K562 (cell line): Measurements from ENCODE around the gene ERCC3. TPM values are rescaled to one million over a fixed set of nuclear protein-coding genes. Genes with fewer than 3 reads are reported as not detected.
A peak's percentile ranks its signal among the peaks of the same experiment; 100 is the strongest.

ENCODE experiments used
- ATAC-seq: fragments of 200-7000 bp; cut with Tn5 transposase; 3 replicates; pipeline ENCODE4 v1.9.1; 2020; ENCODE audit warnings: moderate library complexity
- BruUV-seq: library from RNA; stranded (reverse); fragments of 400-500 nt; replicated peaks from 2 replicates; lab custom pipeline; 2021; lab: Mats Ljungman, UMichigan
- CTCF ChIA-PET: fragments of 300-600 bp; formaldehyde crosslinking; extraction: SDS; loops from one replicate; lab custom pipeline; 2021; ENCODE audit warnings: low intra/inter-chr PET ratio; lab: Yijun Ruan, JAX
- POLR2A ChIA-PET: fragments of 300-600, 350-650 bp; sonication (Branson Sonifier 250); formaldehyde crosslinking; extraction: SDS; loops from one replicate; lab custom pipeline; 2021; ENCODE audit warnings: antibody characterized with exemption, inconsistent platforms; lab: Yijun Ruan, JAX
- DNase-seq, 4 experiments: peaks; one replicate each; pipeline versions ENCODE4 v3.0.0 to v3.0.0-alpha.2; 2011 to 2018; ENCODE audit warnings: low spot score in 3 of 4, mixed read lengths in 3 of 4; ENCODE audit errors: extremely low read depth in 1 of 4
- FAIRE-seq: peaks from 2 replicates; lab custom pipeline; 2011; peaks lifted over from hg19 to GRCh38; lab: Jason Lieb, UNC
- H2AFZ ChIP-seq: 2 replicates; pipeline ENCODE4 v1.6.0; 2011; ENCODE audit warnings: low read depth, low read length, control low read depth, inconsistent platforms
- H3K27ac ChIP-seq: fragments of 200-600 bp; 3 replicates; pipeline ENCODE4 v1.8.0; 2011; ENCODE audit warnings: low read depth, mild to moderate bottlenecking, control low read depth, inconsistent platforms, low read length, moderate library complexity, mixed read lengths; ENCODE audit errors: extremely low read depth
- H3K27me3 ChIP-seq, 2 experiments: fragments of 300-600 bp in 1 of 2; 2 replicates in 1 of 2; 3 replicates in 1 of 2; pipeline versions ENCODE4 v1.6.0 to v1.8.0; 2011; ENCODE audit warnings: inconsistent platforms in 2 of 2, low read length in 2 of 2, mild to moderate bottlenecking in 1 of 2, mixed read lengths in 1 of 2, moderate library complexity in 1 of 2; ENCODE audit not compliant: control insufficient read depth in 2 of 2, insufficient read depth in 2 of 2
- H3K36me3 ChIP-seq: fragments of 300-600 bp; 3 replicates; pipeline ENCODE4 v1.8.0; 2011; ENCODE audit warnings: mild to moderate bottlenecking, low read length, inconsistent platforms; ENCODE audit not compliant: control insufficient read depth, insufficient read depth
- H3K4me1 ChIP-seq, 2 experiments: fragments of 200-600 bp in 1 of 2; replicated peaks in 1 of 2; 2 replicates in 1 of 2; 3 replicates in 1 of 2; pipeline versions ENCODE4 v1.5.1 to v1.8.0; 2011; ENCODE audit warnings: inconsistent platforms in 2 of 2, low read length in 2 of 2, mild to moderate bottlenecking in 1 of 2, mixed read lengths in 1 of 2, moderate library complexity in 1 of 2; ENCODE audit not compliant: control insufficient read depth in 2 of 2, insufficient read depth in 2 of 2
- H3K4me2 ChIP-seq: 2 replicates; pipeline ENCODE4 v1.6.1; 2011; ENCODE audit warnings: low read length, control low read depth, inconsistent platforms, mixed read lengths; ENCODE audit not compliant: insufficient read depth
- H3K4me3 ChIP-seq: fragments of 200-600 bp; sonication (generic), shearing (Covaris generic); 2 replicates; pipeline ENCODE4 v1.5.1; 2016; ENCODE audit warnings: control low read depth, inconsistent platforms
- H3K79me2 ChIP-seq: fragments of 200-600 bp; 3 replicates; pipeline ENCODE4 v1.8.0; 2011; ENCODE audit warnings: low read length, inconsistent platforms; ENCODE audit not compliant: control insufficient read depth, insufficient read depth
- H3K9ac ChIP-seq, 2 experiments: 2 replicates each; pipeline versions ENCODE4 v1.6.0 to v1.6.1; 2011; ENCODE audit warnings: low read depth in 2 of 2, low read length in 2 of 2, control low read depth in 1 of 2, inconsistent platforms in 1 of 2, mild to moderate bottlenecking in 1 of 2, mixed read lengths in 1 of 2; ENCODE audit not compliant: insufficient read depth in 1 of 2
- H3K9me1 ChIP-seq: one replicate; pipeline ENCODE4 v1.6.0; 2011; ENCODE audit warnings: inconsistent platforms, mild to moderate bottlenecking, low read length, moderate library complexity; ENCODE audit not compliant: control insufficient read depth, insufficient read depth
- H3K9me3 ChIP-seq: replicated peaks from 2 replicates; pipeline ENCODE4 v1.5.1; 2011; ENCODE audit warnings: low read depth, low read length, inconsistent platforms; ENCODE audit not compliant: control insufficient read depth, insufficient read depth
- H4K20me1 ChIP-seq: replicated peaks from 2 replicates; pipeline ENCODE4 v1.6.1; 2011; ENCODE audit warnings: low read length, inconsistent platforms, mixed read lengths; ENCODE audit not compliant: control insufficient read depth, insufficient read depth
- KAT7 ChIP-seq: sonication (generic); formaldehyde crosslinking; IDR thresholded peaks from 2 replicates; pipeline ENCODE4 v1.8.0; 2022; ENCODE audit warnings: missing genetic modification reagents, mild to moderate bottlenecking, borderline replicate concordance
- RAD21 ChIP-seq, 2 experiments: fragments of 250-450 bp in 1 of 2; fragments of 450-650 bp in 1 of 2; sonication (Bioruptor Pico) in 1 of 2; formaldehyde crosslinking in 1 of 2; IDR thresholded peaks in 1 of 2; conservative IDR thresholded peaks in 1 of 2; 2 replicates each; pipeline versions ENCODE4 v1.4.0 to v1.8.0; 2020 to 2022; ENCODE audit warnings: mild to moderate bottlenecking in 2 of 2, moderate library complexity in 1 of 2
- SMC3 ChIP-seq: conservative IDR thresholded peaks from 2 replicates; pipeline ENCODE4 v1.6.1; 2011; ENCODE audit warnings: low read depth, low read length, improper control_type of control experiment; ENCODE audit not compliant: insufficient read depth
- WGBS: fragments of 100-300 bp; shearing (Covaris generic); methylation state at CpG from one replicate; pipeline ENCODE4 v1.1.6; 2016; ENCODE audit warnings: low coverage, mixed read lengths; ENCODE audit not compliant: insufficient coverage; ENCODE audit errors: missing lambda C conversion rate; 5-methylcytosine and 5-hydroxymethylcytosine counted together
- in situ Hi-C: fragments of 300-500 bp; cut with MboI; formaldehyde crosslinking; loops from 4 replicates; pipeline ENCODE4 v1.15.0; 2018; ENCODE audit warnings: inconsistent platforms, mixed read lengths
- intact Hi-C: fragments of 100-400 bp; cut with micrococcal nuclease; formaldehyde crosslinking; loops from 2 replicates; pipeline ENCODE4 v1.14.2; 2022
- polyA plus RNA-seq, 8 experiments: library from polyadenylated mRNA; depleted of rRNA in 4 of 8; stranded (reverse) in 5 of 8; unstranded in 3 of 8; fragments of >200 nt; fragmentation: Nextera tagmentation in 2 of 8; fragmentation: Illumina TruSeq in 1 of 8; extraction: Ambion mirVana in 2 of 8; extraction: Trizol in 1 of 8; gene quantifications; 2 replicates each; pipeline versions ENCODE4 v1.2.1 to v1.2.3, GENCODE V29; 2011 to 2014; ENCODE audit warnings: inconsistent platforms in 1 of 8, missing spikeins in 1 of 8
- total RNA-seq, 7 experiments: library from RNA; depleted of rRNA in 6 of 7; stranded (reverse); fragments of >200 nt in 6 of 7; fragmentation: Illumina TruSeq in 2 of 7; extraction: Trizol in 2 of 7; gene quantifications; 2 replicates each; pipeline versions ENCODE4 v1.2.1 to v1.2.3, GENCODE V29; 2011 to 2021; ENCODE audit warnings: low replicate concordance in 1 of 7
- TF ChIP-seq, protein P1 (sequence below): fragments of 450-650 bp; formaldehyde crosslinking; IDR thresholded peaks from 2 replicates; pipeline ENCODE4 v1.4.0; 2020; ENCODE audit warnings: mild to moderate bottlenecking, moderate library complexity
- TF ChIP-seq, protein P2 (sequence below), 2 experiments: fragments of 450-650 bp; formaldehyde crosslinking in 1 of 2; IDR thresholded peaks; 2 replicates each; pipeline versions ENCODE4 v1.4.0 to v1.6.1; 2014 to 2020; ENCODE audit warnings: mild to moderate bottlenecking in 2 of 2, borderline replicate concordance in 1 of 2, low read depth in 1 of 2

The ERCC3 gene
- total and polyA plus RNA-seq, 9 of the 15 experiments (the other 6 are each of a cell fraction or from before 2014, with no cell fraction given) = 17.9 to 61.5 (median 43.1) TPM

DNA sequence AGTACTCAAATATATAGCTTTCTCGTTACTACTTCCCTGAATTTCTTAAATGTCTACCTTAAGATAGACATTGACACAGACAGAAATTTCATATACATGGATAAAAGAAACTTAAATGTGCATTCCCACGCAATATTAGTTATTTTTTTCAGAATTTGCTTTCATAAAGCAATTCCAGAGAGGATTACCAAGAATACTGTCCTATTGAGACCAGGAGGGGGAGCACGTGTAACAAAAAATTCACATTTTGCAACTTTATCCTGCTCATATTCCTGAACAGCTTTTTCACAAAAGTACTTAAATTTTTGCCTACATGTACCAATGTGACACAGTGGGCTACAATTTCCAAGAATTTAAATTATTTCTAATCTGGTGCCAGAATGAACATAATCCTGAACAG, 30.7 kb upstream of the ERCC3 start:
- Histone ChIP-seq H3K36me3 (peaks cover 37% of the 10 kb centered on the region; the same call in 1 of the 3 replicates), H3K4me1 (no peaks in the 10 kb centered on the region), H2AFZ (no peak overlapping the region), H3K9me3 (no peaks in the 10 kb centered on the region), H3K27me3 (no peaks in the 10 kb centered on the region), H3K9me1 (no peaks in the 10 kb centered on the region), H3K27ac (no peak overlapping the region), H4K20me1 (no peaks in the 10 kb centered on the region), H3K9ac (no peak overlapping the region), H3K79me2 (no peaks in the 10 kb centered on the region), H3K4me2 (no peak overlapping the region), H3K4me3 (no peak overlapping the region)
- no TSS peak for BruUV-seq
- ATAC-seq (peak; percentile 79), FAIRE-seq (peak; percentile 78), DNase-seq (peak; percentile 31 to 54 (median 38))
- in situ Hi-C loops = no loop called here
- POLR2A ChIA-PET = interaction anchor here (0.6 kb wide), 1 partner anchor 328 kb away, joined by 4 read pairs; no protein-coding TSS in a partner anchor
- CTCF ChIA-PET = interaction anchor here (0.6 to 2.7 kb wide), 5 partner anchors 91 to 322 kb away, joined by 3 to 27 read pairs (median 6); no protein-coding TSS in a partner anchor
- intact Hi-C loops = loop anchor here (1.0 to 10.0 kb wide), 2 partner anchors 129 to 130 kb away; no protein-coding TSS in a partner anchor
- 35% methylated on average over 3 of the region's 3 CpGs for WGBS
- TF ChIP-seq, protein P1, sequence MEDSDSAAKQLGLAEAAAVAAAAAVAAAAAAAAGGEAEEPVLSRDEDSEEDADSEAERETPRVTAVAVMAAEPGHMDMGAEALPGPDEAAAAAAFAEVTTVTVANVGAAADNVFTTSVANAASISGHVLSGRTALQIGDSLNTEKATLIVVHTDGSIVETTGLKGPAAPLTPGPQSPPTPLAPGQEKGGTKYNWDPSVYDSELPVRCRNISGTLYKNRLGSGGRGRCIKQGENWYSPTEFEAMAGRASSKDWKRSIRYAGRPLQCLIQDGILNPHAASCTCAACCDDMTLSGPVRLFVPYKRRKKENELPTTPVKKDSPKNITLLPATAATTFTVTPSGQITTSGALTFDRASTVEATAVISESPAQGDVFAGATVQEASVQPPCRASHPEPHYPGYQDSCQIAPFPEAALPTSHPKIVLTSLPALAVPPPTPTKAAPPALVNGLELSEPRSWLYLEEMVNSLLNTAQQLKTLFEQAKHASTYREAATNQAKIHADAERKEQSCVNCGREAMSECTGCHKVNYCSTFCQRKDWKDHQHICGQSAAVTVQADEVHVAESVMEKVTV (CRISPR knock-in tag) = peak; percentile 54; the same call in 1 of the 2 replicates
- peak; percentile 72 to 78 for TF ChIP-seq RAD21 (CRISPR knock-in tag; conservative IDR thresholded peaks at IDR 0.05 in 1 of 2, IDR thresholded peaks at IDR 0.05 in 1 of 2)
- TF ChIP-seq, protein P2, sequence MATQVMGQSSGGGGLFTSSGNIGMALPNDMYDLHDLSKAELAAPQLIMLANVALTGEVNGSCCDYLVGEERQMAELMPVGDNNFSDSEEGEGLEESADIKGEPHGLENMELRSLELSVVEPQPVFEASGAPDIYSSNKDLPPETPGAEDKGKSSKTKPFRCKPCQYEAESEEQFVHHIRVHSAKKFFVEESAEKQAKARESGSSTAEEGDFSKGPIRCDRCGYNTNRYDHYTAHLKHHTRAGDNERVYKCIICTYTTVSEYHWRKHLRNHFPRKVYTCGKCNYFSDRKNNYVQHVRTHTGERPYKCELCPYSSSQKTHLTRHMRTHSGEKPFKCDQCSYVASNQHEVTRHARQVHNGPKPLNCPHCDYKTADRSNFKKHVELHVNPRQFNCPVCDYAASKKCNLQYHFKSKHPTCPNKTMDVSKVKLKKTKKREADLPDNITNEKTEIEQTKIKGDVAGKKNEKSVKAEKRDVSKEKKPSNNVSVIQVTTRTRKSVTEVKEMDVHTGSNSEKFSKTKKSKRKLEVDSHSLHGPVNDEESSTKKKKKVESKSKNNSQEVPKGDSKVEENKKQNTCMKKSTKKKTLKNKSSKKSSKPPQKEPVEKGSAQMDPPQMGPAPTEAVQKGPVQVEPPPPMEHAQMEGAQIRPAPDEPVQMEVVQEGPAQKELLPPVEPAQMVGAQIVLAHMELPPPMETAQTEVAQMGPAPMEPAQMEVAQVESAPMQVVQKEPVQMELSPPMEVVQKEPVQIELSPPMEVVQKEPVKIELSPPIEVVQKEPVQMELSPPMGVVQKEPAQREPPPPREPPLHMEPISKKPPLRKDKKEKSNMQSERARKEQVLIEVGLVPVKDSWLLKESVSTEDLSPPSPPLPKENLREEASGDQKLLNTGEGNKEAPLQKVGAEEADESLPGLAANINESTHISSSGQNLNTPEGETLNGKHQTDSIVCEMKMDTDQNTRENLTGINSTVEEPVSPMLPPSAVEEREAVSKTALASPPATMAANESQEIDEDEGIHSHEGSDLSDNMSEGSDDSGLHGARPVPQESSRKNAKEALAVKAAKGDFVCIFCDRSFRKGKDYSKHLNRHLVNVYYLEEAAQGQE (IDR thresholded peaks at IDR 0.05; ENCODE audit: borderline replicate concordance) = peak; percentile 68; the same call in 1 of the 2 replicates
- TF ChIP-seq, protein P2 (CRISPR knock-in tag; IDR thresholded peaks at IDR 0.05; ENCODE audit: low read depth) = no peak
- TF ChIP-seq SMC3 = peak; percentile 39; the same call in 1 of the 2 replicates
- TF ChIP-seq KAT7 = no peak
